22Rv1 (cell line): ENCODE data around the gene AGMO.
A peak's percentile ranks its signal among the peaks of the same experiment; 100 is the strongest.

Experiments
- H3K27ac ChIP-seq: fragments of 450-650 bp; 2 replicates; pipeline ENCODE4 v1.5.1; 2017
- ZFX ChIP-seq: fragments of 450-650 bp; IDR thresholded peaks from 2 replicates; pipeline ENCODE4 v1.6.1; 2017; ENCODE audit warnings: antibody characterized with exemption, borderline replicate concordance
- TF ChIP-seq, protein P1 (sequence below): fragments of 450-650 bp; IDR thresholded peaks from 2 replicates; pipeline ENCODE4 v1.5.1; 2017; ENCODE audit warnings: mild to moderate bottlenecking

The AGMO gene

DNA sequence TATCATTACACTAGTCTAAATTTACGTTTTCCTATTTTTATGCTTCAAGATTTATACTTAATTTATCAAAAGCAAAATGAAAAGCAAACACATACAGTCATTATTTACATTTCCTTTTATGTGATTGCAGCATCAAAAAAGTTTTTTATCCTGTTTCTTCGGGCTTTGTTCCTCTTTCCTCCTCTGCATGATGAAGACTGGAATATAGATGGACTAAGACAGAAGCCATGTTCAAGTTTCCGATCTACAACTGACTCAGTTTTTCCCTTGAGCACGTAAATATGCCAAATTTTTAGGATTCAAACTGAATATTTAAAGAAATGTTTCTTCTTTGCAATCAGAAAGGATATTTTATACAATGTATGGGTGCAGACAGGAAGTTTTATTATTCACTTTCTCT lies 385.7 kb downstream of the AGMO start:
- TF ChIP-seq ZFX: no peak
- H3K27ac ChIP-seq: no peak overlapping the region

- no peak overlapping the region for H3K27ac ChIP-seq
- TF ChIP-seq, protein P1, sequence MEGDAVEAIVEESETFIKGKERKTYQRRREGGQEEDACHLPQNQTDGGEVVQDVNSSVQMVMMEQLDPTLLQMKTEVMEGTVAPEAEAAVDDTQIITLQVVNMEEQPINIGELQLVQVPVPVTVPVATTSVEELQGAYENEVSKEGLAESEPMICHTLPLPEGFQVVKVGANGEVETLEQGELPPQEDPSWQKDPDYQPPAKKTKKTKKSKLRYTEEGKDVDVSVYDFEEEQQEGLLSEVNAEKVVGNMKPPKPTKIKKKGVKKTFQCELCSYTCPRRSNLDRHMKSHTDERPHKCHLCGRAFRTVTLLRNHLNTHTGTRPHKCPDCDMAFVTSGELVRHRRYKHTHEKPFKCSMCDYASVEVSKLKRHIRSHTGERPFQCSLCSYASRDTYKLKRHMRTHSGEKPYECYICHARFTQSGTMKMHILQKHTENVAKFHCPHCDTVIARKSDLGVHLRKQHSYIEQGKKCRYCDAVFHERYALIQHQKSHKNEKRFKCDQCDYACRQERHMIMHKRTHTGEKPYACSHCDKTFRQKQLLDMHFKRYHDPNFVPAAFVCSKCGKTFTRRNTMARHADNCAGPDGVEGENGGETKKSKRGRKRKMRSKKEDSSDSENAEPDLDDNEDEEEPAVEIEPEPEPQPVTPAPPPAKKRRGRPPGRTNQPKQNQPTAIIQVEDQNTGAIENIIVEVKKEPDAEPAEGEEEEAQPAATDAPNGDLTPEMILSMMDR: no peak
- TF ChIP-seq ZFX: no peak
Observed at GRCh38 chr7:15175152-15175551, 386.7 kb downstream of the AGMO start.

DNA sequence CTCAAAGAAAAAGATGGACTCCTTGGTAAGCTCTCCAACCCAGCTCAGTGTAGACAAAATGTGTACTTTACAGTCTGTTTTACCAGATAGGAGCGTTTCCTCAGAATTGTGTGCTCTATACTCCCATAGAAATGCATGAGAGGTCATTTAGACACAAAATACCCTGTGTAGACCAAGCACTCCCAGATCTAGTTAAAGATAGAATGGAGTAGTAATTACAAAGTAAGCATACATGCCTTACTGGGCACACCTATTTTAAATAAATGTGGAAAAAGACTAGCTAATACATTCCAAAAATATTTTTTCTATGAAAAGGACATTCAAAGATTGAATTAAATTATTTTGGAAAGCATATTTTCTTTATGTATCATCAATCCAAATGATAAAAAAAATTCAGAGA lies 387.3 kb downstream of the AGMO start:
- no peak for TF ChIP-seq ZFX
- TF ChIP-seq, protein P1: no peak
- no peak overlapping the region for H3K27ac ChIP-seq

- TF ChIP-seq, protein P1: no peak
- no peak for TF ChIP-seq ZFX
- peak overlapping the region; percentile 27; the same call in 1 of the 2 replicates for H3K27ac ChIP-seq
Observed at GRCh38 chr7:15168489-15168888, 393.3 kb downstream of the AGMO start.

GRCh38 chr7:15167912-15168311 lies 393.9 kb downstream of the AGMO start:
- H3K27ac ChIP-seq: peak overlapping the region; percentile 27
- TF ChIP-seq ZFX: no peak
- TF ChIP-seq, protein P1: no peak

DNA sequence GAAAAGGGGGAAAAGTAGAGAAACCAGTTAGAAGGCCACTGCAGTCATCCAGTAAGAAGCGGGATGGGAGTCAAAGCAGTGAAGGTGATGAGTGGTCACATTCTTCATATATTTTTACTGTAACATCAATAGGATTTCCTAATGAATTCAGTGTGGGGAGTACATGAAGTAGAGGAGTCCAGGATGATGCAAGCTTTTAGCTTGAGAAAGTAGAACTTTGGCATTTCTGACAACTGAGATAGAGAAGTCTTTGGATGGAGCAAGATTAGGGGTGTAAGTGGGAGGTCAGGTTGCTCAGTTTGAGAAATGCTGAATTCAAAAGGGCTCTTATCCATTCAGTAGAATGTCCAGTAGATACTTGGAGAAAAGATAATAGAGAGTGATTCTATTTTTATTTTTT lies 395.2 kb downstream of the AGMO start:
- no peak overlapping the region for H3K27ac ChIP-seq
- TF ChIP-seq, protein P1: no peak
- no peak for TF ChIP-seq ZFX

- no peak for TF ChIP-seq ZFX
- TF ChIP-seq, protein P1: no peak
- H3K27ac ChIP-seq: no peak overlapping the region
Observed at GRCh38 chr7:15159261-15159660, 402.6 kb downstream of the AGMO start.

GRCh38 chr7:15158141-15158810 lies 403.5 kb downstream of the AGMO start:
- TF ChIP-seq, protein P1: no peak
- TF ChIP-seq ZFX: no peak
- H3K27ac ChIP-seq: no peak overlapping the region
